HG03064 (cell line): Measurements from ENCODE around the gene POU2AF3.
A peak's percentile ranks its signal among the peaks of the same experiment; 100 is the strongest.
"Not testable (repeated sequence)": the region's sequence is repeated elsewhere in the genome, so short reads cannot be mapped to it uniquely, and the experiment has no call there.

ENCODE experiments used
- ATAC-seq: cut with Tn5 transposase; IDR thresholded peaks from one replicate; pipeline ENCODE4 v1.9.1; 2021; ENCODE audit warnings: low read depth; ENCODE audit not compliant: unreplicated experiment

Gene POU2AF3

DNA sequence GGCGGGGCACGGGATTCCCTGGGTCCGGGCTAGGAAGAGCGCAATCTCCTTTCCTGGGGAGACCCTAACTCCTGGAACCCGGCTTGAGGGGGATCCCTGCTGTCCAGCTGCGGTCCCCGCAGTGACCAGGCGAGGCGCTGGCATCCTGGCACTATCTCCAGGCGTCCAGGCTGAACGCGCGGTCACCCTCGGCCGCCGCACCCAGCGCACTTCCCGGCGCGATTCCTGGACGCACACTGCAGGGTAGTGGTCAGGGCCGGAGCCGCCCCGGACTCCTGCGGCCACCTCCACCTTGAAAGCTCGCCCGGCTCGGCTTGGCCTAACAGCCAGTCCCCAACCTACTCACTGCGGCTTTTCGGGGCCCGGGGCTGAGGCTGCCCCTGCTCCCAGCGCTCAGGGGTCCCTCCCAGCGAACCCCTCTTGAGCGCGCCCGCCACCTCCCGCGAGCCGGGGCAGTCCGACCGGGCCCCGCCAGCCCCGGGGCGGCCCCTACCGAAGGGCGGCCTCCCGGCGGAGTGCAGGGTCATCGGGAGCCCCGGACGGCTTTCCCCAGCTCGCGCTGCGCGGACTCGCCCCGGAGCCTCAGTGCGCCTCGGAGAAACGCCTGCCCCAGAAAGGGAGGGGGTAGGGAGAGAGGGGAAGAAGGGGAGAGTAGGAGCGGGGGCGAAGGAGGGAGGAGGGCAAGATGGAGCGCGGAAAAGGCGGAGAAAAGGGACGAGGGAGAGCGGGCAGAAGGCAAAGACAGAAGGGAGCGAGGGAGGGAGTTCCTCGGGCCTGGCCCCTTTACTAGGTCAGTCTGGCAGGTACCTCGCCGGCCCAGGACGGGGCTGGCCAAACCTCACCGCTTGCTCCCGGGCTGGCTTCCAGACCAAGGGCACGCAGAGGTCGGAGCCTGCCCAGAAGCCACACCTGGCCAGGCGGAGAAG lies 1.0 kb downstream of the POU2AF3 start:
- ATAC-seq = peak; percentile 59

DNA sequence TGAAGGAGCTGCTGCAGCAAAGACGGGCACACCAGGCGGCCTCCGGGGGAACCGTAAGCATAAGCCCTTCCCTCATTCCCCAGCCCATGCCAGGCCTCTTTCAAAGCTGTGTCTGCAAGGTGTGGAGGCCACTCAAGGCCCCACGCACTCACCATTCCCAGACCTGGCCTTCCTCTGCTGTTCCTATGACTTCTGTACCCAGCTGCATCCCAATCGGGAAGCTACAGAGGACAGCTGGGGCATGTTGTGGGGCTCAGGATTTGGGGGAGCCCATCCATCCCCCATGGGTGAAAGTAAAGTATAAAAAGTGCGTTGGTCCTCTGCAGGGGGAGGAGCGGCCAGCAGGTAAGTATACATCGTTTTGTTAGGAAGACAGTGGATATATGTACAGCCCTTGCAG lies 2.2 kb downstream of the POU2AF3 start:
- ATAC-seq = no peak

DNA sequence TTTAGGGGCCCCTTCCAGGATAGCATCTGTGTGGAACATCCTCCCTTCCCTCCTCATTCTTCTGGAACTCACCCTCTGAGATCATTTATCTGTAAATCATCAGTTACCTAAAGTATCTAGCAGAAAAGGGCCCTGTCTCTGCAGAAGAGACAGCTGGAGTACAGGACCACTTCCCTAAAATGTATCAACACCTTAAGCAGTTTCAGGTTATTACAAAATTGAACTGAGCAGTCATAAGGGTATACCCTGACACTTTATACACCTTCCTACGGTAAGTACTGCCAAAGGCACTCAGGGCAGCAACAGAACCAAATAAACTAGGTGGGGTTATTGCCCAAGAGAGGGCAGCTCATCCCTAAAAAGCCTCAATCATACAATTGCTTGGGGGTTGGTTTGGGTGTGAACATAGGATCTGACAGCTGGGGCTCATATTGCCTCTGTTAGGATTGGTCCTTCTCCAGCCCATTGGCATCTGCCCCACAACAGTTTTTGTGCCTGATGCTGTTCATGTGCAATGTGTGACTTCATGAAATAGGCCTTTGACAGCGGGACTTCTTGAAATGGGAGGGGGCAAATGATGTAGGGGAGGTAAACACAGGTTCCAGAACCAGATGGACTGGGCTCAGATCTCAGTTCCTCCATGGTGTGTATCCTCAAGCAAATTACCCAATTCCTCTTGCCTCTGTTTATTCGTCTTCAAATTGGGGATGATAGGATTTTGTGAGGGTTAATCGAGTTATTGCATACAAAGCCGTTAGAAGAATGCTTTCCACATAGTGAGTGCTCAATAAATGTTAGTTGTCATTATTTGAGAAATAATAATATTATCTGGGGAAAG lies 2.9 kb downstream of the POU2AF3 start:
- no peak for ATAC-seq

DNA sequence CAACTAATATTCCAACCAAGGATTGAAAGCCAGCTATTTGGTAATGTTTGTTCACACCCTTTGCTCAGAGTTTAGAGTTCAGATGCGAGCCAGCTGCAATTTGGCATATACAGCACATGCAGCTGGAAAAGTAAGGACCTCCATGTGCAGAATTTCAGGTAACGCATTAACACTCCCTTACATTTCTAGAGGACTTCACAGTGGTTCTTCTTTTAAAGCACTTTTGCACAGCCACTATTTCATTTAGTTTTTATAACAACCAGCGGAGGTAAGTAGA lies 3.4 kb downstream of the POU2AF3 start:
- no peak for ATAC-seq

DNA sequence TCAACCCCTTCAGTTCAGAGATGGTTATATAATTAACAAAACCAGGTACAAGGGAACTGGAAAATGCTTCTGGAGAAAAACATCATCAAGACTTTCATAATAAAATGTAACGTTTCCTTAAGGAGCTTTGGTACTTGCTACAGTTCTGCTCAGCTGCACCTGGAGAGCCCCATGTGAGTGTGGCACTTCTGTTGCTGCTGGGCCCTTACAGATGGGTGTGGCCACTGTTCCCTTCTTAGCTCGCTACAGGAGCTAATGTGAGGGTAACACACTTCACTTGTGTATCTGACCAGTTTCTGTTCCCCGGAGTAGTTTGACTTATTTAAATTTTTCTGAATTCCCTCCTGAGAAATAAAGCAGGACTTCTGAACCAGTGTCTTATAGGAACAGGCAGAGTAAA lies 4.0 kb downstream of the POU2AF3 start:
- no peak for ATAC-seq

DNA sequence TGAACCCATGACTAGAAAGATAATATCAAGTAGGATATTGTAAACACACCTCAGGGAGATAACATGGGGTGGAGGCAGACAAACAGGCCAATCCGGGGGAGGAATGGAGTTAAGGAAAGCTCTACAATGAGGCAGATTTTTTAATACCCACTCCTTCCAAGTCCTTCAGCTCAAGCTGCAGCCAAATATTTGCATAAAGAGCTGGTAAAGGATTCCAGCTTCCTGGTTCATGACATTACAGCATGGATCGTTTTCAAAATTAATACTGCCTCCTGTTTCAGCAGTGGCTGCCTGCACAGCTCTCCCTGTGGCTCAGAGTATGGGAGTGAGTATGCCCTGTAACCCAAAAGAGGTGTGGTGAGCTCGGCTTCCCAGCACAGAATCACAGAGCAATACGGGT lies 5.1 kb downstream of the POU2AF3 start:
- ATAC-seq = no peak

DNA sequence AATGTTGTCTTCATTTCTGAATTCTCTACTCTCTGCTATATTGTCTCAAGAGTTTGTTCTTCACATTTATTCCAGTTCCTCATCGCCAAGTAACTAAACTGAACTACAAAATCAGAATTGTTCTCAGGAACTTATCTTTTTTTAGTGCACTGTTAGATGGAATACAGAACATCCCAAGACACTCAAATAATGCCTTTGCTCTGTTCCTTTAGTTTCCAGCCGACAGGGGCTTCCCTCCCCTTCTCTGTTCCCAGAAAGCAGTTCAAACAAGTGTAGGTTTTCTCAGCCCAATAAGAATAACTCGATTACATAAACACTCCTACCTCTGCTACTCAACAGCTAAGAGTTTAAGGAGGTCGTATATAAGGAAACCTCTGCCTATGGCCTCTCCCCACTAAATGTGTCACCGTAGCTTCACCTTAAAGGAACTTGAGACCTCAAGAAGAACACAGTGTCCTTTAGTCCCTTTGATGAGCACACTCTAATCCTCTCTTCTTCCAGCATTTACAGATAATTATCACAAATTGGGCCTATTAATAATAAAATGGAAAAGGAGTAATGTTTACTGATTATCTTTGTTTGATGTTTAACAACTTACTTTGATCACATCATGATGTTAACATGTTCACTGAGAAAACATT lies 6.9 kb downstream of the POU2AF3 start:
- ATAC-seq = no peak

DNA sequence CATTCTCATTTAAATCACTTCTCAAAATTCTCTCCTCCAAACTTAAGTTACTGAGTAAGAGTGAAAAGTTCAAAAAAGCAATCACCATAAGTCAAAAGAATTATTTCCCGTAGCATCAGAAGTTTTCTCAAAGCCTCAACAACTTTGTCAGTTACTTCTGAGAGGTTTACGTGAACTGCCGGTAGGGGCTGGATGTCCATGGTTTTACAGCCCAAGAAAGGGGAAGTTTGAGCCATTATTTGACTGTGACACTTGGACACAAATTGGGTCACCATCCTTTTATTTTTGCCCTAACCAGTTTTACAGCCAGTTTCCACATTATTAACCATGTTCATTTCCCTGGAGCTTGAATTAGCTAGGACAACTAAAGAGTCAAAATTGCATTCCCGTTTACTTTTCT lies 7.5 kb downstream of the POU2AF3 start:
- no peak for ATAC-seq

DNA sequence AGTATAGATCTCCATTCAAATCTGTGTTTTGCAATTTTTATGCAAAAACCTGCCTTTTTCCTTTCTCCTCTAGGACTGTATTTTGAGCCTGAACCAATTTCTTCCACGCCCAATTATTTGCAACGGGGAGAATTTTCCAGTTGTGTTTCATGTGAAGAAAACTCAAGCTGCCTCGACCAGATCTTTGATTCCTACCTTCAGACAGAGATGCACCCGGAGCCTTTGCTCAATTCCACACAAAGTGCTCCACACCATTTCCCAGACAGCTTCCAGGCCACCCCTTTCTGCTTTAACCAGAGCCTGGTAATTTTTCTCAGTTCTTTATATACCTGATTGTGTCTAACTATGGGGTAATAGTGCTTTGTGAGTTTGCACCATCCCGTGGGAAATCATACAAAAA lies 8.0 kb downstream of the POU2AF3 start:
- ATAC-seq = no peak

DNA sequence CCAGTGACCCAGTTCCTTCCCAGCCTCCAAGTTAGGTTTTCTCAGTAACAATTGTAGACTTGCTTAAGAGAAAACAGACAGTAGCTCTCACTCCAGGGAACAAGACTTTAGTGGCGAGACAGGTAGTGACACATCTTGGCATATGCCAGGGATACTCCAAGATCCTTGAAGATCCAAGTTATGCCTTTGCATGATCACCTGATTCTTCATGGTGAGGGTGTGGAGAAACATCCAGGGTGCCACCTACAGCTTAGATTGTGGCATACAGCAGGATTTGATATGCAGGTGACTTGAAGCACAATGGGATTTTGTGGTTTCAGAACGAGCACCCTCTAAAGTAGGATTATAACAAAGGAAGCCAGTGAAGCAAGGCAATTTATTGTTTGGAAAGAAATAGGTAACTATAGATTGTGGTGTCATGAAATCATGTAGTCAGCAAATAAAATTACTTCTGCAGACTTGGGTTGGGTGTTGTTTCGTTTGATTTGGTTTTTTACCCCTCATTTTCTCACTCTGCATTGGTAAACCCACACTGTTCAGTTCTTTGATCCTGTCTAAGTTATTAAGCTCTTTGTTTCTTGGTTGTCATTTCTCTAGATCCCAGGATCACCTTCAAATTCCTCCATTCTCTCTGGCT lies 9.2 kb downstream of the POU2AF3 start:
- ATAC-seq = no peak

DNA sequence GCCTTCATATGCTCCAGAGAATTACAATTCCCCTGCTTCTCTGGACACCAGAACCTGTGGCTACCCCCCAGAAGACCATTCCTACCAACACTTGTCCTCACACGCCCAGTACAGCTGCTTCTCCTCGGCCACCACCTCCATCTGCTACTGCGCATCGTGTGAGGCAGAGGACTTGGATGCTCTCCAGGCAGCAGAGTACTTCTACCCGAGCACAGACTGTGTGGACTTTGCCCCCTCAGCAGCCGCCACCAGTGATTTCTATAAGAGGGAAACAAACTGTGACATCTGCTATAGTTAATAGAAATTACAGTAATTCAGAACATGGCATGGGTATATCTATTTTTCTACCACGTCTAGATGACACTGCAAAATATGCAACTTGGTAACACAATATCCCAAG lies 9.8 kb downstream of the POU2AF3 start:
- ATAC-seq = no peak

DNA sequence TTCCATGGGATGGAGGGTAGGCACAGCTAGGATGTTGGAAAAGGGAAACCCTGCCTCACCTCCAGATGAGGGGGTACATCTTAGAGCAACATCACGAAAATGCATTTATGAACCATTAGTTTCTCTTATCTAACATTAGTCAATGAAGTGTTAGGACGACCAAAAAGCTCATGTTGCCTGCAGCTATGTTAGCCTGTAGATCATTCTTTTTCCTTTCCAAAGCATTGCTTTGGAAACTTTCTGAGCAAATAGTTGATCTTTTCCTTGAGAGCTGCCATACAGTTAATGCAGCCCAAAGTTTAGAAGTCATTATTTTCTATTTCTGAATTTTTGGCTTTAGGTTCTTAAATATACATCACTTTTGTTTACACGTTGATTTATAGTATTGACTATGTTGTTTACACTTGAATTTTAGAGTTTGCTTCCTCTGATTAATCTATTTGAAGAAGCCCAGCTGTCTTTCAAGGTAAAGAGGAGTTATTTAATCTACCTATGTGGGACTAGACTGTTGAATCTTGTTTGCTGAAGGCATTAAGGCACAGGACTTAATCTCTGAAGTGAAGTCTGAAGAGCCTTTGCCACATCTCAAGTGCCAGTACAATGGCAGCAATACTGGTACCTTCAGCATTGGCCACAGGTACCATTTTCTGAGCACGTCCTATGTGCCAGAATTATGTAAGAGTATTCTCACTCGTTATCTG lies 11.0 kb downstream of the POU2AF3 start:
- no peak for ATAC-seq

DNA sequence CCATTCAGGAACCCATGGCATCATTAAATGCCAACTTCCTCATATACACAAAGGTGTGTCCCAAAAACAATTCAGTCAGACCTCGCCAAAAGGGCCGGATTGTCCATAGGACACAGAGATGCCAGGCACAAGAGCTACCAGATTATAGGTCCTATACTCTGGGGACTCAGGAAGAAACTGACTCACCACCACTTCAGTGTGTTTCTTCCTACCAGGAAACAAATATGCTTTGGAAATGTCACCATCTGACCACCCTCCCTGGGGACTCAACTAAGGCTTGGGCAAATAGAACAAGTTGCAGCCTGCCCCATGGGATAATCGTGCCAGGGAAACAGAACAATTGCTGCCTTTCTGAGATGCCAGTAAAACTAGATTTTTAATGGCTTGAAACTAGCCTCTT lies 11.7 kb downstream of the POU2AF3 start:
- no peak for ATAC-seq

DNA sequence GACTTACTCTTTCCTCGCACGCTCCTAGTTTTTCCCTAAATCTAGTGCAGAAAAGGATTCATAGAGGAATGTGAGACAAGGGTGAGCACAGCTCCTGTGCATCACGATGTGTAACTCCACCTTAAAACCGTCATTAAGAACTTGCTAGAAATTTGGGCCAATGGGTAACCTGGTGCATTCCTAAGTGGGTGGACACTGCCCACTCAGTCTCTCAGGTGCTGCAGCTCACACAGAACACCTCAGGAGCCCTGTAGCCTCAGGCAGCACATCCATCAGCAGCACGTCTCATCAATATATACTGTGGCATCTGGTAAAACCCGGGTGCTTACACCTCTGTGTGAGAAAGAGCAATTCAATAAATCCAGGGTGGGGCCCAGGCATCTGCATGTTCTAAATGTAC lies 12.4 kb downstream of the POU2AF3 start:
- ATAC-seq = no peak

DNA sequence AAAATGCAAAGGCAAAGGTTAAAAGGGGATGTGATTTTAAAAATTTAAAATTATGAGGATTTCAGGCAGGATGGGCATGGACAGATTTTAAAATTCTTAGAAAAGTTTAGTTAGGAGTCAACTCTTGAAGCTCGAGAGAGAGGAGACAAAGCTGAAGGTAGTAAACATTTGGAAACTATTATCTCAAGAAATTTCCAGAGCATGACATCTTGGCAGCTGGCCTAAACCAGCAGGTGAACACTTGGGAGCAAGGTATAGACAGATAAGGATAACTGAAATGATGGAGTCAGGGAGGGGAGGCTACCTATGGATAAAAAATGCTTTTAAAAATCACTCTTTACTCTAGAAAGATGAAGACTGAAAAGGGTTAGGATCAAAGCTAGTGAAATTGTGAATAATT lies 13.7 kb downstream of the POU2AF3 start:
- no peak for ATAC-seq

DNA sequence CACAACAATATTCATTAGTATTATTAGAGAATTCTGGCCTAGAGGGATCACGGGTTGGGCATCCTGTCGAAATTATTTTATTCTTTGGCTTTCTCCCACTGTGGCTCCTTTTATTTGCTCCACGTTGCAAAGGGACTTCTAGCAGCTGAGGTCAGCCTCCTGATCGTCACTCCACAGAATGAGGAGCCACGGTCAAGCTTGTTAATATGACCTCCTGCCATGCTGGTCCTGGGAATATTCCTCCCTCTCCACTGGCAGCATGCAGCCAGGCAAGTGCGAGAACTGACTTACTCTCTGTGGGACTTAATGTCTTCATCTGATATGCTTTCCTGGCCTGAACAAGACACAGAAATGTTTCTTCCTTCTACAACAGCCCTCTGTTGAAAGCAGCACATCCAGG lies 20.9 kb downstream of the POU2AF3 start:
- no peak for ATAC-seq

DNA sequence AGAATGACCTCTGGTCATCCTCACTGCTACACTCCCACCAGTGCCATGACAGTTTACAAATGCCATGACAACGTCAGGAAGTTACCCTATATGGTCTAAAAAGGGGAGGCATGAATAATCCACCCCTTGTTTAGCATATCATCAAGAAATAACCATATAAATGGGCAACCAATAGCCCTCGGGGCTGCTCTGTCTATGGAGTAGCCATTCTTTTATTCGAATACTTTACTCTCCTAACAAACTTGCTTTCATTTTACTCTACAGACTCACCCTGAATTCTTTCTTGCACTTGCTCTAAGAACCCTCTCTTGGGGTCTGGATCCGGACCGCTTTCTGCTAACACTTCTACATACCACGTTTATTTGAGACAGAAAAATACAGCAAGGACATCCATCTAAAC lies 21.9 kb downstream of the POU2AF3 start:
- not testable (repeated sequence) for ATAC-seq

DNA sequence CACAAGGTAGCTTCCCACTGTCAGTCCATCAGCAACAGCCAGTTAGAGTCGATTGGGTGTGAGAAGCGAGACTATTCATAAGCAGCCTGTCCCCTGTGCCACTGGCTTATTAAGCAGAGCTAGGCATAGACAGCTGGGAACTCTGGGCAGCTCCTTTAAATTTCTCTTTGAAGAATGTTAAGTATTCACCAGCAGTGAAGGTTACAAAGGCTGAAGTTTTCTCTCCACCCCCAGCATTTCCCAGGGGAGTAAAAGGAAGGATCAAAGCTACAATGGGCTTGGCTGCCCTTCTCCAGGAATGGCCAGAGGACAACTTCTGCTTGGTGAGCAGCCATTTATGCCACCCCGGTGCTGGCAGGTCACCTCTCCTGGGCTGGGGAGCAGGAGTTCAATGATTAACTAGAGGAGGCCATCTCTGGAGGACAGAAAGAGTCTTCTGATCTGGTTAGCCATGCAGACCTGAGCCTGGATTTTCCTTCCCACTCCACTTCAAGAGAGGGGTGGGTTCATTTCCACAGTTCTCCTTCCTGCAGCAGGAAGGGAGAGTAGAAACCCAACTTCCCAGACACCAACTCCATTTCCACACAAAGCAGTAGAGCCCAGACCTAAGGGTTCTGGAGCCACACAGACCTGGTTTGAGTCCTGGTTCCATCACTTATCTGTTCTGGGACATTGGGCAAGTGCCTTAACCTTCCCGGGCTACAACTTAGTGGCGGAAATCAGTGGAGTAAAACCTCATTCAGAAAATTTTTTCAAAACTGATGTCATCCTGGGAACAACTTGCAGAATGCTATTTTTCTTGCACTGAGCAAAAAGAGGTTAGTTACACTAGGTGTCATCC lies 22.6 kb downstream of the POU2AF3 start:
- no peak for ATAC-seq

DNA sequence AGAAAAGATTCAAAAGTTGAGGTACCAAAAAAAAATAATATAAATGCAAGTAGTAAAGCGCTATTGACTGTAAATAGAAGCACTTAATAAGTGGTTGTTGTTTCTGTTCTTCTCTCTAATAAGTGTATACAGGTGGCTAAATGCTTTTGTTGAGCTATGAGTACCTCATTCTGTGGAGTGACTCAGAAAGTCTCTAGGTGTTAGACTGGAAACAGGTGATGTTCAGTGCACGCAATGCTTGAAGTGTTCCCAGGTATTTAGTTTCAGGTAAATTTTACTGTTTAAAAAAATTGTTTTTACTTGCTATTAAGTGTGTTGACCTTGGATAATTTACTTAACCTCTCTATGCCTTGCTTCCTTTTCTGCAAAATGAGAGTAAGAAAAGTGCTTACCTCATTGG lies 24.2 kb downstream of the POU2AF3 start:
- no peak for ATAC-seq
